ENCODE results near the gene WDFY4. TPM values are rescaled to one million over a fixed set of nuclear protein-coding genes. Genes with fewer than 3 reads are reported as not detected.

WDFY4 gene
- total RNA-seq, 4 donors from 2014 or later = 0.60 to 20.6 (median 5.1) TPM

- H3K9me3 ChIP-seq = no peaks in the 10 kb centered on the region
- 86 to 94% methylated on average over 4 of the region's 4 CpGs for WGBS, 2 donors (ENCODE audit: low coverage in 1 of 2)
- H3K4me3 ChIP-seq = no peak overlapping the region
- in situ Hi-C loops (cut with MboI; ENCODE audit: low pct_ligation_motif_present in 1 of 4, low pct_unique_long_range_greater_than_20kb in 1 of 4, low sequenced_read_pairs in 3 of 4) = no loop called here
- no peak for DNase-seq
- intact Hi-C loops (cut with DNase I; ENCODE audit: low total_unique reads) = no loop called here
- H3K36me3 ChIP-seq = no peaks in the 10 kb centered on the region
- H3K27me3 ChIP-seq = no peaks in the 10 kb centered on the region
- H3K4me1 ChIP-seq = no peaks in the 10 kb centered on the region
- no peak overlapping the region for H3K27ac ChIP-seq
- no peak for TF ChIP-seq CTCF (IDR thresholded peaks at IDR 0.05)
- TF ChIP-seq POLR2A (IDR thresholded peaks at IDR 0.05) = no peak
- no peak for TF ChIP-seq POLR2AphosphoS5 (IDR thresholded peaks at IDR 0.05)
- TF ChIP-seq EP300 (IDR thresholded peaks at IDR 0.05; ENCODE audit: low read depth) = no peak
These were observed 286.0 kb downstream of the WDFY4 start for GRCh38 chr10:48970654-48971053.

GRCh38 chr10:48973065-48973464 is 288.4 kb downstream of the WDFY4 start:
- H3K4me1 ChIP-seq = no peaks in the 10 kb centered on the region
- H3K27me3 ChIP-seq = no peaks in the 10 kb centered on the region
- TF ChIP-seq POLR2AphosphoS5 (IDR thresholded peaks at IDR 0.05) (no peak), EP300 (IDR thresholded peaks at IDR 0.05; ENCODE audit: low read depth) (no peak), POLR2A (IDR thresholded peaks at IDR 0.05) (no peak), CTCF (IDR thresholded peaks at IDR 0.05) (no peak)
- intact Hi-C loops (cut with DNase I; ENCODE audit: low total_unique reads) = loop anchor here (2.0 kb wide), 1 partner anchor 314 kb away; no protein-coding TSS in a partner anchor
- no peaks in the 10 kb centered on the region for H3K9me3 ChIP-seq
- no peak overlapping the region for H3K4me3 ChIP-seq
- DNase-seq = no peak
- in situ Hi-C loops (cut with MboI; ENCODE audit: low pct_ligation_motif_present in 1 of 4, low pct_unique_long_range_greater_than_20kb in 1 of 4, low sequenced_read_pairs in 3 of 4) = no loop called here
- H3K27ac ChIP-seq = no peak overlapping the region
- WGBS, 2 donors (ENCODE audit: low coverage in 1 of 2) = 93 to 94% methylated on average over 2 to 5 of the region's 5 CpGs
- no peaks in the 10 kb centered on the region for H3K36me3 ChIP-seq

- 94 to 100% methylated on average over 1 to 12 of the region's 12 CpGs for WGBS, 2 donors (ENCODE audit: low coverage in 1 of 2)
- TF ChIP-seq EP300 (IDR thresholded peaks at IDR 0.05; ENCODE audit: low read depth) (no peak), POLR2AphosphoS5 (IDR thresholded peaks at IDR 0.05) (no peak)
- Histone ChIP-seq H3K27ac (no peak overlapping the region), H3K4me1 (no peaks in the 10 kb centered on the region), H3K4me3 (no peak overlapping the region), H3K36me3 (no peaks in the 10 kb centered on the region), H3K9me3 (no peaks in the 10 kb centered on the region), H3K27me3 (no peaks in the 10 kb centered on the region)
- intact Hi-C loops (cut with DNase I; ENCODE audit: low total_unique reads) = no loop called here
- DNase-seq = no peak
- in situ Hi-C loops (cut with MboI; ENCODE audit: low pct_ligation_motif_present in 1 of 4, low pct_unique_long_range_greater_than_20kb in 1 of 4, low sequenced_read_pairs in 3 of 4) = loop anchor here (25.0 kb wide), 1 partner anchor 538 kb away; no protein-coding TSS in a partner anchor
These were observed 290.0 kb downstream of the WDFY4 start for GRCh38 chr10:48974510-48975156.

- Histone ChIP-seq H3K9me3 (no peaks in the 10 kb centered on the region), H3K4me1 (no peaks in the 10 kb centered on the region), H3K27me3 (no peaks in the 10 kb centered on the region), H3K36me3 (no peaks in the 10 kb centered on the region), H3K27ac (no peak overlapping the region), H3K4me3 (no peak overlapping the region)
- in situ Hi-C loops (cut with MboI; ENCODE audit: low pct_ligation_motif_present in 1 of 4, low pct_unique_long_range_greater_than_20kb in 1 of 4, low sequenced_read_pairs in 3 of 4) (loop anchor here (25.0 kb wide), 1 partner anchor 536 kb away; no protein-coding TSS in a partner anchor), intact Hi-C loops (cut with DNase I; ENCODE audit: low total_unique reads) (no loop called here)
- TF ChIP-seq CTCF (IDR thresholded peaks at IDR 0.05) (no peak), POLR2AphosphoS5 (IDR thresholded peaks at IDR 0.05) (no peak), POLR2A (IDR thresholded peaks at IDR 0.05) (no peak), EP300 (IDR thresholded peaks at IDR 0.05; ENCODE audit: low read depth) (no peak)
- no peak for DNase-seq
These were observed 291.5 kb downstream of the WDFY4 start for GRCh38 chr10:48976196-48976595.
